ENCODE measurements around the gene GSG1L. TPM values are rescaled to one million over a fixed set of nuclear protein-coding genes. Genes with fewer than 3 reads are reported as not detected.

GSG1L gene
- polyA plus RNA-seq, 1 donor (not counting 4 experiments of a cell fraction or from before 2014, with no cell fraction given), result not detected

DNA sequence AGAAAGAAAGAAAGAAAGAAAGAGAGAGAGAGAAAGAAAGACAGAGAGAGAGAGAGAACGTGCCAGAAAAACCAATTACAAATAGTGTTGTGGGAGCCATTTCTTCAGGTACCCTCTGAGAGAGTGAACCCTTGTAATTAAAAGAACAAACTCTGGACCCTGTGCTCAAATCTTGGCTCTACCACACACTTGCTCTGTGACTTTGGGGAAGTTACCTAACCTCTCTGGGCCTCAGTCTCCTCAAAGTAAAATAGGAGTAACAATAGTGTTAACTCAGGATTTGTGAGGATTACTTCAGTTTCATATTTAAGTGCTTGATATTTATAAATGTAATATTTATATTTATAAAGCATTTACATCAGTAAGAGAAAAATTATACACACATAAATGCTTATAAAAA is 139.8 kb downstream of the GSG1L start:
- dilution Hi-C loops (cut with MboI; ENCODE audit: extremely low pct_ligation_motif_present, low sequenced_read_pairs), result no loop called here
- H3K27ac ChIP-seq (ENCODE audit: control insufficient read depth, insufficient read depth, low read length), result no peak overlapping the region
- H3K4me1 ChIP-seq (ENCODE audit: control insufficient read depth, extremely low read depth, insufficient read depth, low read length), result peaks cover 3% of the 10 kb centered on the region
- no peaks in the 10 kb centered on the region for H3K9me1 ChIP-seq (ENCODE audit: control insufficient read depth, extremely low read depth, insufficient read depth, low read length)
- H3K27me3 ChIP-seq (ENCODE audit: control insufficient read depth, extremely low read depth, insufficient read depth, low read length), result no peaks in the 10 kb centered on the region
- FAIRE-seq (no peak), DNase-seq (ENCODE audit: low read depth, low spot score) (no peak)
- H3K9me3 ChIP-seq (ENCODE audit: control insufficient read depth, low read depth, low read length), result no peaks in the 10 kb centered on the region
- no peak overlapping the region for H3K9ac ChIP-seq (ENCODE audit: control insufficient read depth, extremely low read depth, insufficient read depth, low read length)
- no peak overlapping the region for H2AFZ ChIP-seq (ENCODE audit: control insufficient read depth, low read length)
- no peaks in the 10 kb centered on the region for H4K20me1 ChIP-seq (ENCODE audit: control insufficient read depth, extremely low read depth, insufficient read depth, low read length)
- H3K36me3 ChIP-seq (ENCODE audit: control insufficient read depth in 2 of 2, extremely low read depth in 1 of 2, insufficient read depth in 2 of 2, low read length in 2 of 2), result no peaks in the 10 kb centered on the region
- no peak for TF ChIP-seq EZH2 (IDR thresholded peaks at IDR 0.05; ENCODE audit: low read length)
- TF ChIP-seq, protein P1, sequence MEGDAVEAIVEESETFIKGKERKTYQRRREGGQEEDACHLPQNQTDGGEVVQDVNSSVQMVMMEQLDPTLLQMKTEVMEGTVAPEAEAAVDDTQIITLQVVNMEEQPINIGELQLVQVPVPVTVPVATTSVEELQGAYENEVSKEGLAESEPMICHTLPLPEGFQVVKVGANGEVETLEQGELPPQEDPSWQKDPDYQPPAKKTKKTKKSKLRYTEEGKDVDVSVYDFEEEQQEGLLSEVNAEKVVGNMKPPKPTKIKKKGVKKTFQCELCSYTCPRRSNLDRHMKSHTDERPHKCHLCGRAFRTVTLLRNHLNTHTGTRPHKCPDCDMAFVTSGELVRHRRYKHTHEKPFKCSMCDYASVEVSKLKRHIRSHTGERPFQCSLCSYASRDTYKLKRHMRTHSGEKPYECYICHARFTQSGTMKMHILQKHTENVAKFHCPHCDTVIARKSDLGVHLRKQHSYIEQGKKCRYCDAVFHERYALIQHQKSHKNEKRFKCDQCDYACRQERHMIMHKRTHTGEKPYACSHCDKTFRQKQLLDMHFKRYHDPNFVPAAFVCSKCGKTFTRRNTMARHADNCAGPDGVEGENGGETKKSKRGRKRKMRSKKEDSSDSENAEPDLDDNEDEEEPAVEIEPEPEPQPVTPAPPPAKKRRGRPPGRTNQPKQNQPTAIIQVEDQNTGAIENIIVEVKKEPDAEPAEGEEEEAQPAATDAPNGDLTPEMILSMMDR (optimal IDR thresholded peaks at IDR 0.05 in 1 of 3, IDR thresholded peaks at IDR 0.05 in 1 of 3, conservative IDR thresholded peaks at IDR 0.05 in 1 of 3; ENCODE audit: extremely low read depth in 1 of 3, insufficient read depth in 2 of 3, low read length in 3 of 3), result no peak
- no peak overlapping the region for H3K4me2 ChIP-seq (ENCODE audit: control insufficient read depth, extremely low read depth, insufficient read depth, low read depth, low read length)
- no peak overlapping the region for H3K4me3 ChIP-seq (ENCODE audit: control insufficient read depth in 2 of 3, extremely low read depth in 1 of 3, insufficient read depth in 2 of 3, low read depth in 1 of 3, low read length in 3 of 3)
- H3K79me2 ChIP-seq (ENCODE audit: control insufficient read depth, insufficient read depth, low read length), result no peaks in the 10 kb centered on the region

DNA sequence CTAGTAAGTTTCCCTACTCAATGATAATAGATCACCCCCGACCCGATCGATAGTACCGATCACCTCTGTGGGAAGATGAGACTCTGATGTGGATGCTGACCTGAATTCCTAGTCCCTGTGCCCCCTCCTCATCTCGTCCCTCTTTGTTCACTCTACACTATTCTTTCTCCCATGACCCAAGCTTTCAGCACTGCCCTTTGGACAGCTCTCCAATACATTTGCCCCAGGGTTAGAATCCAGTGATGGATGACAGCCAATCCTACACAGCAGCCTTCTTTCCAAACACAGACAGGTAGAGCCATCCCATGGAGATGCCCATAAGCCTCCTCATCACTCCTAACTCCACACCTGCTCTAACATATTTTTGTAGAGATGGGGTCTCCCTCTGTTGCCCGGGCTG is 141.1 kb downstream of the GSG1L start:
- Histone ChIP-seq H2AFZ (ENCODE audit: control insufficient read depth, low read length) (no peak overlapping the region), H3K9ac (ENCODE audit: control insufficient read depth, extremely low read depth, insufficient read depth, low read length) (no peak overlapping the region), H3K4me2 (ENCODE audit: control insufficient read depth, extremely low read depth, insufficient read depth, low read depth, low read length) (no peak overlapping the region), H3K4me3 (ENCODE audit: control insufficient read depth in 2 of 3, extremely low read depth in 1 of 3, insufficient read depth in 2 of 3, low read depth in 1 of 3, low read length in 3 of 3) (no peak overlapping the region), H3K27me3 (ENCODE audit: control insufficient read depth, extremely low read depth, insufficient read depth, low read length) (no peaks in the 10 kb centered on the region), H3K79me2 (ENCODE audit: control insufficient read depth, insufficient read depth, low read length) (no peaks in the 10 kb centered on the region), H3K9me1 (ENCODE audit: control insufficient read depth, extremely low read depth, insufficient read depth, low read length) (no peaks in the 10 kb centered on the region), H3K27ac (ENCODE audit: control insufficient read depth, insufficient read depth, low read length) (no peak overlapping the region), H4K20me1 (ENCODE audit: control insufficient read depth, extremely low read depth, insufficient read depth, low read length) (no peaks in the 10 kb centered on the region), H3K4me1 (ENCODE audit: control insufficient read depth, extremely low read depth, insufficient read depth, low read length) (peaks cover 3% of the 10 kb centered on the region), H3K36me3 (ENCODE audit: control insufficient read depth in 2 of 2, extremely low read depth in 1 of 2, insufficient read depth in 2 of 2, low read length in 2 of 2) (no peaks in the 10 kb centered on the region), H3K9me3 (ENCODE audit: control insufficient read depth, low read depth, low read length) (no peaks in the 10 kb centered on the region)
- no peak for TF ChIP-seq EZH2 (IDR thresholded peaks at IDR 0.05; ENCODE audit: low read length)
- TF ChIP-seq, protein P1 (optimal IDR thresholded peaks at IDR 0.05 in 1 of 3, IDR thresholded peaks at IDR 0.05 in 1 of 3, conservative IDR thresholded peaks at IDR 0.05 in 1 of 3; ENCODE audit: extremely low read depth in 1 of 3, insufficient read depth in 2 of 3, low read length in 3 of 3), result no peak
- dilution Hi-C loops (cut with MboI; ENCODE audit: extremely low pct_ligation_motif_present, low sequenced_read_pairs), result no loop called here
- no peak for DNase-seq (ENCODE audit: low read depth, low spot score)
- no peak for FAIRE-seq

Data from keratinocyte (primary cell).